Measurements from ENCODE around the gene CLPSL2. TPM values are rescaled to one million over a fixed set of nuclear protein-coding genes. Genes with fewer than 3 reads are reported as not detected.

The CLPSL2 gene
- total RNA-seq, 1 experiment from 2014 or later: 1.7 TPM

DNA sequence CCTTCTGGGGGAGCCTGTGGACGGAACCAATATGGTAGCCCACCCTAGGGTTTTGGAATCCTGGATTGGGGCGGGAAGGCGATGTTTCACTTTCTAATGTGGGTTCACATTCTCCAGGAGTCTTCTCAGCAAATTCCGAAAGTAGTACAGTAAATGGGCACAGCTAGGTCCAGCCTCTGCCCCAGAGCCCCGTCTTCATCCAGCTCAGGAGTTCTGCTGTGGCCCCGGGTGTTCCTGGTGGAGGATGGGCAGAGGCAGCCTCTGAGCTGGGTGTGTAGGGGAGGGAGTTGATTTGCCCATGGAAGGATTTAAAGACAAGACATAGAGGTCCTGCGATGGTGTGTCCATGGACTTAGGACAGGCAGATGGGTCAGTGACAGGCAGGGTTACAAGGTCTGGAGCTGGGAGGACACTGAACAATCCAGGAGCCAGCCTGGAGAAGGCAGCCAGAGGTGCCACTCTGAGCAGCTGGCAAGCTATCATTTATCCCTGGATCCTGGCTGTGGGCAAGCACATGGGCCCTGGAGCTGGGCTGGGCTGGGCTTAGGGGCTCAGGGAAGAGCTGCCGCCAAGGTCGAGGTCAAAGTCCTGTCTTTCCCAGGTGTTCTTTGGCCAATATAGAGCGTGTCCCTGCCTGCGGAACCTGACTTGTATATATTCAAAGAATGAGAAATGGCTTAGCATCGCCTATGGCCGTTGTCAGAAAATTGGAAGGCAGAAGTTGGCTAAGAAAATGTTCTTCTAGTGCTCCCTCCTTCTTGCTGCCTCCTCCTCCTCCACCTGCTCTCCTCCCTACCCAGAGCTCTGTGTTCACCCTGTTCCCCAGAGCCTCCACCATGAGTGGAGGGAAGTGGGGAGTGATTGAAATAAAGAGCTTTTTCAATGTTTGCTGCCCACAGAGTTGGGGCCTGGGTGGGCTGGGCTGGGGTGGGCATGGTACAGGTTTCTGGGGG is 11.1 kb downstream of the CLPSL2 start:
- ATAC-seq (no peak), DNase-seq (ENCODE audit: low read depth, low spot score) (no peak)
- ChIA-PET RAD21 (ENCODE audit: low non-redundant PET in 1 of 2, low total read pairs in 2 of 2, uncharacterized antibody in 2 of 2, unreplicated experiment in 2 of 2) (no interaction called here), CTCF (interaction anchor here (1.1 kb wide), 1 partner anchor 30 kb away, joined by 3 read pairs; no protein-coding TSS in a partner anchor), POLR2A (interaction anchor here (0.5 kb wide), 1 partner anchor 193 kb away, joined by 3 read pairs; no protein-coding TSS in a partner anchor)
- H3K4me3 ChIP-seq (replicated peaks in 1 of 2; ENCODE audit: low read depth in 1 of 2, low read length in 2 of 2): no peak overlapping the region
- TF ChIP-seq POLR2AphosphoS5 (IDR thresholded peaks at IDR 0.05; ENCODE audit: low read depth, low read length) (no peak), EZH2 (IDR thresholded peaks at IDR 0.05) (no peak), SRF (IDR thresholded peaks at IDR 0.05; ENCODE audit: low read depth) (no peak), SP1 (IDR thresholded peaks at IDR 0.05; ENCODE audit: low read depth) (no peak), CEBPB (IDR thresholded peaks at IDR 0.05; ENCODE audit: low read depth) (no peak), POLR2A (IDR thresholded peaks at IDR 0.05; ENCODE audit: borderline replicate concordance, extremely low read depth, insufficient read depth, insufficient read length) (no peak), EGR1 (IDR thresholded peaks at IDR 0.05; ENCODE audit: low read depth) (no peak), TCF7L2 (IDR thresholded peaks at IDR 0.05; ENCODE audit: borderline replicate concordance, extremely low read depth, insufficient read depth, insufficient read length) (no peak), JUND (IDR thresholded peaks at IDR 0.05) (no peak), EZH2phosphoT487 (IDR thresholded peaks at IDR 0.05; ENCODE audit: borderline replicate concordance) (no peak), ELF1 (IDR thresholded peaks at IDR 0.05; ENCODE audit: borderline replicate concordance, low read depth) (no peak)
- TF ChIP-seq, protein P1, sequence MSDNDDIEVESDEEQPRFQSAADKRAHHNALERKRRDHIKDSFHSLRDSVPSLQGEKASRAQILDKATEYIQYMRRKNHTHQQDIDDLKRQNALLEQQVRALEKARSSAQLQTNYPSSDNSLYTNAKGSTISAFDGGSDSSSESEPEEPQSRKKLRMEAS (IDR thresholded peaks at IDR 0.05): no peak
- TF ChIP-seq, protein P2, sequence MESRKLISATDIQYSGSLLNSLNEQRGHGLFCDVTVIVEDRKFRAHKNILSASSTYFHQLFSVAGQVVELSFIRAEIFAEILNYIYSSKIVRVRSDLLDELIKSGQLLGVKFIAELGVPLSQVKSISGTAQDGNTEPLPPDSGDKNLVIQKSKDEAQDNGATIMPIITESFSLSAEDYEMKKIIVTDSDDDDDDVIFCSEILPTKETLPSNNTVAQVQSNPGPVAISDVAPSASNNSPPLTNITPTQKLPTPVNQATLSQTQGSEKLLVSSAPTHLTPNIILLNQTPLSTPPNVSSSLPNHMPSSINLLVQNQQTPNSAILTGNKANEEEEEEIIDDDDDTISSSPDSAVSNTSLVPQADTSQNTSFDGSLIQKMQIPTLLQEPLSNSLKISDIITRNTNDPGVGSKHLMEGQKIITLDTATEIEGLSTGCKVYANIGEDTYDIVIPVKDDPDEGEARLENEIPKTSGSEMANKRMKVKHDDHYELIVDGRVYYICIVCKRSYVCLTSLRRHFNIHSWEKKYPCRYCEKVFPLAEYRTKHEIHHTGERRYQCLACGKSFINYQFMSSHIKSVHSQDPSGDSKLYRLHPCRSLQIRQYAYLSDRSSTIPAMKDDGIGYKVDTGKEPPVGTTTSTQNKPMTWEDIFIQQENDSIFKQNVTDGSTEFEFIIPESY (IDR thresholded peaks at IDR 0.05; ENCODE audit: extremely low read depth, insufficient replicate concordance, low read length): no peak
- intact Hi-C loops (cut with micrococcal nuclease): no loop called here
- H3K9me3 ChIP-seq (ENCODE audit: control insufficient read depth in 1 of 2, insufficient read depth in 1 of 2, low read depth in 1 of 2, low read length in 2 of 2): no peaks in the 10 kb centered on the region
- no peaks in the 10 kb centered on the region for H4K20me1 ChIP-seq (ENCODE audit: insufficient read depth)
- H3K9me2 ChIP-seq (ENCODE audit: insufficient read depth): no peaks in the 10 kb centered on the region
- no peaks in the 10 kb centered on the region for H3K79me2 ChIP-seq (ENCODE audit: insufficient read depth, low read length)
- BruUV-seq (replicated peaks): no TSS peak
- H2AFZ ChIP-seq (ENCODE audit: low read depth, low read length, poor library complexity, severe bottlenecking): no peak overlapping the region
- H3K4me1 ChIP-seq (ENCODE audit: control insufficient read depth in 1 of 2, insufficient read depth in 2 of 2, low read length in 2 of 2): peaks cover 0 to 1% of the 10 kb centered on the region in 2 experiments; a peak in 3 of 4 replicates
- H3K27me3 ChIP-seq (ENCODE audit: insufficient read depth, low read length): peaks cover 21% of the 10 kb centered on the region; the same call in 1 of the 2 replicates
- no peak overlapping the region for H3K4me2 ChIP-seq (ENCODE audit: low read length)
- H3K9ac ChIP-seq (ENCODE audit: low read length): no peak overlapping the region
- no peak overlapping the region for H3K27ac ChIP-seq (ENCODE audit: low read depth, low read length)
- no peaks in the 10 kb centered on the region for H3K36me3 ChIP-seq (ENCODE audit: control insufficient read depth in 1 of 2, insufficient read depth in 2 of 2, low read length in 2 of 2)
